ENCODE results near the gene CSH2. TPM values are rescaled to one million over a fixed set of nuclear protein-coding genes. Genes with fewer than 3 reads are reported as not detected.

CSH2 gene
- total RNA-seq, 1 experiment from 2014 or later: not detected

GRCh38 chr17:63828936-63829335, 44.5 kb downstream of the CSH2 start:
- H2BK15ac ChIP-seq (ENCODE audit: low read depth, low read length): no peak overlapping the region
- no peak overlapping the region for H4K8ac ChIP-seq (replicated peaks; ENCODE audit: insufficient read length, low read depth, low read length)
- no peak overlapping the region for H4K91ac ChIP-seq (ENCODE audit: insufficient read length, low read depth, low read length)
- no peak overlapping the region for H2BK120ac ChIP-seq (ENCODE audit: low read depth, low read length, poor library complexity, severe bottlenecking)
- WGBS (ENCODE audit: extremely low coverage, insufficient read length, low lambda C conversion rate): no CpG with 5 or more reads among the region's 3 CpGs
- no peak overlapping the region for H3K56ac ChIP-seq (ENCODE audit: insufficient read length, low read depth, low read length)
- H3K4me2 ChIP-seq (ENCODE audit: insufficient read depth, insufficient read length, low read length): peak overlapping the region; percentile 69
- H2AK5ac ChIP-seq (ENCODE audit: insufficient read length, low read length): no peak overlapping the region
- no peak overlapping the region for H3K18ac ChIP-seq (ENCODE audit: insufficient read length, low read depth, low read length)
- Mint-ChIP-seq H3K27me3 (ENCODE audit: low read depth) (no peaks in the 10 kb centered on the region; the same call in 1 of the 2 replicates), H3K4me3 (peak overlapping the region in 1 of 2 experiments; percentile 100; a peak in 3 of 5 replicates), H3K9me3 (no peaks in the 10 kb centered on the region; a peak in 1 of 5 replicates), H3K36me3 (ENCODE audit: insufficient read depth in 1 of 3, low read depth in 3 of 3) (peaks cover 68 to 96% (median 75%) of the 10 kb centered on the region in 3 experiments), H3K4me1 (peaks cover 12 to 16% of the 10 kb centered on the region in 2 experiments), H3K27ac (no peak overlapping the region)
- H4K5ac ChIP-seq (ENCODE audit: insufficient read length, low read depth, low read length): no peak overlapping the region
- H3K23ac ChIP-seq (ENCODE audit: insufficient read length, low read depth, low read length): no peak overlapping the region
- H3K14ac ChIP-seq (ENCODE audit: insufficient read depth, low read length): no peak overlapping the region
- H3K79me1 ChIP-seq (ENCODE audit: insufficient read depth, low read depth, low read length, poor library complexity, severe bottlenecking): peaks cover 3% of the 10 kb centered on the region
- no peak overlapping the region for H2BK12ac ChIP-seq (ENCODE audit: insufficient read length, low read depth, low read length)
- no peak overlapping the region for H3K4ac ChIP-seq (ENCODE audit: low read depth, low read length)
- H3K9me3 ChIP-seq (ENCODE audit: control insufficient read depth, low read depth, low read length): no peaks in the 10 kb centered on the region
- no peak overlapping the region for H2BK5ac ChIP-seq (ENCODE audit: insufficient read length, low read length)
- no peaks in the 10 kb centered on the region for H3K27me3 ChIP-seq (ENCODE audit: insufficient read depth, low read length)
- H3K27ac ChIP-seq (ENCODE audit: insufficient read length, low read depth, low read length): no peak overlapping the region
- H3T11ph ChIP-seq (ENCODE audit: low read length): no peak overlapping the region
- peaks cover 8% of the 10 kb centered on the region; the same call in 1 of the 2 replicates for H3K79me2 ChIP-seq (ENCODE audit: insufficient read depth, low read length)
- peaks cover 6% of the 10 kb centered on the region for H3K23me2 ChIP-seq (ENCODE audit: insufficient read length, low read depth, low read length, poor library complexity, severe bottlenecking)
- no peak overlapping the region for H3K9ac ChIP-seq (ENCODE audit: extremely low read depth, insufficient read length, low read length)
- DNase-seq: no peak
- no peaks in the 10 kb centered on the region for H3K4me1 ChIP-seq (ENCODE audit: insufficient read depth, low read length)
- H2BK20ac ChIP-seq (ENCODE audit: low read depth, low read length, poor library complexity, severe bottlenecking): no peak overlapping the region
- TF ChIP-seq, protein P1, sequence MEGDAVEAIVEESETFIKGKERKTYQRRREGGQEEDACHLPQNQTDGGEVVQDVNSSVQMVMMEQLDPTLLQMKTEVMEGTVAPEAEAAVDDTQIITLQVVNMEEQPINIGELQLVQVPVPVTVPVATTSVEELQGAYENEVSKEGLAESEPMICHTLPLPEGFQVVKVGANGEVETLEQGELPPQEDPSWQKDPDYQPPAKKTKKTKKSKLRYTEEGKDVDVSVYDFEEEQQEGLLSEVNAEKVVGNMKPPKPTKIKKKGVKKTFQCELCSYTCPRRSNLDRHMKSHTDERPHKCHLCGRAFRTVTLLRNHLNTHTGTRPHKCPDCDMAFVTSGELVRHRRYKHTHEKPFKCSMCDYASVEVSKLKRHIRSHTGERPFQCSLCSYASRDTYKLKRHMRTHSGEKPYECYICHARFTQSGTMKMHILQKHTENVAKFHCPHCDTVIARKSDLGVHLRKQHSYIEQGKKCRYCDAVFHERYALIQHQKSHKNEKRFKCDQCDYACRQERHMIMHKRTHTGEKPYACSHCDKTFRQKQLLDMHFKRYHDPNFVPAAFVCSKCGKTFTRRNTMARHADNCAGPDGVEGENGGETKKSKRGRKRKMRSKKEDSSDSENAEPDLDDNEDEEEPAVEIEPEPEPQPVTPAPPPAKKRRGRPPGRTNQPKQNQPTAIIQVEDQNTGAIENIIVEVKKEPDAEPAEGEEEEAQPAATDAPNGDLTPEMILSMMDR (conservative IDR thresholded peaks at IDR 0.05): no peak
- no peaks in the 10 kb centered on the region for H4K20me1 ChIP-seq (ENCODE audit: control insufficient read depth, insufficient read depth, insufficient read length)
- no peak overlapping the region for H2AFZ ChIP-seq (ENCODE audit: low read length)

All from H9 (cell line).